ENCODE results near the gene EEA1. TPM values are rescaled to one million over a fixed set of nuclear protein-coding genes. Genes with fewer than 3 reads are reported as not detected.
A peak's percentile ranks its signal among the peaks of the same experiment; 100 is the strongest.

The EEA1 gene
- total and polyA plus RNA-seq, 2 experiments from 2014 or later, result 19.1 to 20.7 TPM

GRCh38 chr12:92786045-92786444 is 143.1 kb downstream of the EEA1 start:
- Histone ChIP-seq H3K4me1 (ENCODE audit: insufficient read depth) (no peaks in the 10 kb centered on the region), H3K27me3 (no peaks in the 10 kb centered on the region), H3K9me2 (replicated peaks; ENCODE audit: insufficient read depth) (no peaks in the 10 kb centered on the region), H3K79me2 (no peaks in the 10 kb centered on the region), H2AFZ (no peak overlapping the region), H3K4me3 (no peak overlapping the region), H3K36me3 (replicated peaks; ENCODE audit: insufficient read depth, low read depth) (no peaks in the 10 kb centered on the region), H3K4me2 (no peak overlapping the region), H3K9me3 (ENCODE audit: low read depth) (no peaks in the 10 kb centered on the region), H3K27ac (no peak overlapping the region), H4K20me1 (ENCODE audit: insufficient read depth, poor library complexity, severe bottlenecking) (no peaks in the 10 kb centered on the region)
- 97% methylated on average over 1 of the region's 1 CpG for WGBS (ENCODE audit: low lambda C conversion rate, missing lambda C conversion rate)
- TF ChIP-seq CTCF (IDR thresholded peaks at IDR 0.05; ENCODE audit: poor library complexity) (no peak), EZH2 (IDR thresholded peaks at IDR 0.05; ENCODE audit: borderline replicate concordance) (no peak), EZH2phosphoT487 (IDR thresholded peaks at IDR 0.05; ENCODE audit: low read depth, severe bottlenecking, unreplicated experiment) (no peak)
- no peak for DNase-seq (ENCODE audit: low spot score)

GRCh38 chr12:92785563-92785950 is 143.5 kb downstream of the EEA1 start:
- H3K36me3 ChIP-seq (replicated peaks; ENCODE audit: insufficient read depth, low read depth), result no peaks in the 10 kb centered on the region
- DNase-seq (ENCODE audit: low spot score), result no peak
- H4K20me1 ChIP-seq (ENCODE audit: insufficient read depth, poor library complexity, severe bottlenecking), result no peaks in the 10 kb centered on the region
- H3K4me3 ChIP-seq, result no peak overlapping the region
- 97% methylated on average over 1 of the region's 1 CpG for WGBS (ENCODE audit: low lambda C conversion rate, missing lambda C conversion rate)
- no peaks in the 10 kb centered on the region for H3K79me2 ChIP-seq
- no peak for TF ChIP-seq EZH2phosphoT487 (IDR thresholded peaks at IDR 0.05; ENCODE audit: low read depth, severe bottlenecking, unreplicated experiment)
- TF ChIP-seq CTCF (IDR thresholded peaks at IDR 0.05; ENCODE audit: poor library complexity), result no peak
- no peak for TF ChIP-seq EZH2 (IDR thresholded peaks at IDR 0.05; ENCODE audit: borderline replicate concordance)
- H3K27ac ChIP-seq, result no peak overlapping the region
- no peaks in the 10 kb centered on the region for H3K9me3 ChIP-seq (ENCODE audit: low read depth)
- H3K27me3 ChIP-seq, result no peaks in the 10 kb centered on the region
- no peaks in the 10 kb centered on the region for H3K4me1 ChIP-seq (ENCODE audit: insufficient read depth)
- H3K4me2 ChIP-seq, result no peak overlapping the region
- H2AFZ ChIP-seq, result no peak overlapping the region
- no peaks in the 10 kb centered on the region for H3K9me2 ChIP-seq (replicated peaks; ENCODE audit: insufficient read depth)

- Histone ChIP-seq H3K27me3 (no peaks in the 10 kb centered on the region), H2AFZ (no peak overlapping the region), H4K20me1 (ENCODE audit: insufficient read depth, poor library complexity, severe bottlenecking) (no peaks in the 10 kb centered on the region), H3K36me3 (replicated peaks; ENCODE audit: insufficient read depth, low read depth) (no peaks in the 10 kb centered on the region), H3K27ac (peak overlapping the region; percentile 22), H3K4me3 (no peak overlapping the region), H3K9me3 (ENCODE audit: low read depth) (no peaks in the 10 kb centered on the region), H3K9me2 (replicated peaks; ENCODE audit: insufficient read depth) (no peaks in the 10 kb centered on the region), H3K79me2 (no peaks in the 10 kb centered on the region), H3K4me1 (ENCODE audit: insufficient read depth) (no peaks in the 10 kb centered on the region), H3K4me2 (no peak overlapping the region)
- WGBS (ENCODE audit: low lambda C conversion rate, missing lambda C conversion rate), result 65% methylated on average over 1 of the region's 1 CpG
- peak; percentile 82 for DNase-seq (ENCODE audit: low spot score)
- no peak for TF ChIP-seq EZH2 (IDR thresholded peaks at IDR 0.05; ENCODE audit: borderline replicate concordance)
- peak; percentile 63 for TF ChIP-seq CTCF (IDR thresholded peaks at IDR 0.05; ENCODE audit: poor library complexity)
Measured at GRCh38 chr12:92784797-92785562, 144.1 kb downstream of the EEA1 start.

Data from hepatocyte (in vitro differentiated cells).